Mesendoderm (in vitro differentiated cells): ENCODE results near the gene MMP20.

ENCODE experiments used
- DNase-seq: peaks from one replicate; pipeline ENCODE4 v3.0.0; 2013
- H2AK5ac ChIP-seq: 2 replicates; pipeline ENCODE4 v1.6.1; 2013; ENCODE audit warnings: low read length, inconsistent platforms
- H2BK120ac ChIP-seq: 2 replicates; pipeline ENCODE4 v1.6.1; 2013; ENCODE audit warnings: low read depth, mild to moderate bottlenecking, low read length, moderate library complexity, mixed read lengths
- H2BK15ac ChIP-seq: replicated peaks from 2 replicates; pipeline ENCODE4 v1.6.1; 2013; ENCODE audit warnings: low read depth, mild to moderate bottlenecking, moderate library complexity
- H2BK5ac ChIP-seq: 2 replicates; pipeline ENCODE4 v1.6.1; 2013; ENCODE audit warnings: low read length, inconsistent platforms
- H3K18ac ChIP-seq: 2 replicates; pipeline ENCODE4 v1.6.1; 2013; ENCODE audit warnings: mild to moderate bottlenecking, low read length, mixed read lengths
- H3K23ac ChIP-seq: one replicate; pipeline ENCODE4 v1.6.1; 2013; ENCODE audit warnings: low read length
- H3K27ac ChIP-seq: 2 replicates; pipeline ENCODE4 v1.5.1; 2013; ENCODE audit warnings: low read depth, mild to moderate bottlenecking, inconsistent platforms, low read length, moderate library complexity
- H3K27me3 ChIP-seq: 2 replicates; pipeline ENCODE4 v1.6.1; 2013; ENCODE audit warnings: low read length, control low read depth, mild to moderate bottlenecking, inconsistent platforms; ENCODE audit not compliant: insufficient read depth, poor library complexity
- H3K36me3 ChIP-seq: 2 replicates; pipeline ENCODE4 v1.6.1; 2013; ENCODE audit warnings: low read length, inconsistent platforms; ENCODE audit not compliant: control insufficient read depth, insufficient read depth
- H3K4ac ChIP-seq: one replicate; pipeline ENCODE4 v1.6.1; 2013; ENCODE audit warnings: low read depth, mild to moderate bottlenecking, low read length, moderate library complexity
- H3K4me1 ChIP-seq: 2 replicates; pipeline ENCODE4 v1.6.1; 2013; ENCODE audit warnings: low read depth, low read length, inconsistent platforms; ENCODE audit not compliant: control insufficient read depth
- H3K4me2 ChIP-seq: 2 replicates; pipeline ENCODE4 v1.6.1; 2013; ENCODE audit warnings: low read length
- H3K4me3 ChIP-seq: 2 replicates; pipeline ENCODE4 v1.5.1; 2013; ENCODE audit warnings: mild to moderate bottlenecking, low read length
- H3K56ac ChIP-seq: one replicate; pipeline ENCODE4 v1.6.1; 2013; ENCODE audit warnings: low read length
- H3K79me1 ChIP-seq: 2 replicates; pipeline ENCODE4 v1.6.1; 2013; ENCODE audit warnings: low read length, inconsistent platforms
- H3K79me2 ChIP-seq: 2 replicates; pipeline ENCODE4 v1.6.1; 2013; ENCODE audit warnings: mild to moderate bottlenecking, low read length; ENCODE audit not compliant: control insufficient read depth, insufficient read depth
- H3K9ac ChIP-seq: 2 replicates; pipeline ENCODE4 v1.6.1; 2013; ENCODE audit warnings: low read length, inconsistent platforms
- H4K5ac ChIP-seq: one replicate; pipeline ENCODE4 v1.6.1; 2013; ENCODE audit warnings: low read length
- H4K8ac ChIP-seq: one replicate; pipeline ENCODE4 v1.6.1; 2013; ENCODE audit warnings: low read depth, mild to moderate bottlenecking, control low read depth, low read length, moderate library complexity
- WGBS: extraction: QIAGEN DNeasy Blood & Tissue Kit; methylation state at CpG from one replicate; pipeline ENCODE4 v1.1.7; 2013; ENCODE audit warnings: low lambda C conversion rate, missing lambda C conversion rate; ENCODE audit not compliant: insufficient coverage; ENCODE audit errors: extremely low coverage; 5-methylcytosine and 5-hydroxymethylcytosine counted together

The MMP20 gene

GRCh38 chr11:102581066-102581465 is 44.1 kb downstream of the MMP20 start:
- no peak overlapping the region for H4K5ac ChIP-seq
- H3K23ac ChIP-seq, result no peak overlapping the region
- H4K8ac ChIP-seq, result no peak overlapping the region
- H2BK120ac ChIP-seq, result no peak overlapping the region
- no CpG with 5 or more reads among the region's 4 CpGs for WGBS
- H3K36me3 ChIP-seq, result no peaks in the 10 kb centered on the region
- H3K79me1 ChIP-seq, result no peaks in the 10 kb centered on the region
- no peak overlapping the region for H3K4me3 ChIP-seq
- H3K4me1 ChIP-seq, result no peaks in the 10 kb centered on the region
- H3K27me3 ChIP-seq, result no peaks in the 10 kb centered on the region
- H3K79me2 ChIP-seq, result no peaks in the 10 kb centered on the region
- no peak overlapping the region for H3K4ac ChIP-seq
- H2AK5ac ChIP-seq, result no peak overlapping the region
- H3K27ac ChIP-seq, result no peak overlapping the region
- no peak overlapping the region for H2BK15ac ChIP-seq
- H3K9ac ChIP-seq, result no peak overlapping the region
- H3K4me2 ChIP-seq, result no peak overlapping the region
- no peak for DNase-seq
- H3K56ac ChIP-seq, result no peak overlapping the region
- no peak overlapping the region for H3K18ac ChIP-seq
- no peak overlapping the region for H2BK5ac ChIP-seq

DNA sequence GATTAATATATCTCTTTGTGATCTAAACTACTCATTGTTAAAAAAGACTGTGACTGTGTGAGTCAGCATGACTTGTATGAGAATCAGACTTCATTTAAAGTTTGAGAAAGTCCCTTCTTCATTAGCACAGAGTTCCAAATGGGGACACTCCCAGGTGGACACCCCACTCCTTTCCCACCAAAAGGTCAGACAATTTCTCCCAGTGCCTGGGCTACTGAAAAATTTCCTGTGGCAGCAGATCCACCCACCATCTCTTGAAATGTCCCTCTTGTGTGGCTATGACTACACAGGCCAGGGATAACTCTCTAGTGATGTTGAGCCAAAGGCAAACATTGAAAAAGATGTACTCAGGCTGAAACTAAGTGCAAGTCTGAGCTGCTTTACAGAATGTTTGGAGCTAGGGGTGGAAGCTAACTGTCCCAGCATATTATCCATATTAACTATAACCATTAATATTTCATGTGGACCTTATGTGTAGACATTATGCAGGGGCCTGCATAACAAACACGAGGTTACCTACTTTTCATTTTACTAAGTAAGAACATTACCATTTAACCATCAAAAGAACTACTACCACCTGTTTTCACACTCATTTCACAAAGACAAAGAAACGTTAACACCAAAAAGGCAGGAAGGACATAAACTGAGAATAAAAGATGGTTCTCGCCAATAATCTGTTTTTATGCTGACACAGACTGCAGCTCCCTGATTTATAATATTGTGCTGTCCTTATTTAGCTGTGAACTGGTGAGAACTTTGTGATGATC is 44.8 kb downstream of the MMP20 start:
- no peak overlapping the region for H4K8ac ChIP-seq
- no peak for DNase-seq
- no peak overlapping the region for H2BK15ac ChIP-seq
- no peak overlapping the region for H3K9ac ChIP-seq
- H3K79me2 ChIP-seq, result no peaks in the 10 kb centered on the region
- H3K4me3 ChIP-seq, result no peak overlapping the region
- H2BK5ac ChIP-seq, result no peak overlapping the region
- H3K4me1 ChIP-seq, result no peaks in the 10 kb centered on the region
- H3K27ac ChIP-seq, result no peak overlapping the region
- H3K4ac ChIP-seq, result no peak overlapping the region
- H3K4me2 ChIP-seq, result no peak overlapping the region
- no peaks in the 10 kb centered on the region for H3K27me3 ChIP-seq
- no peaks in the 10 kb centered on the region for H3K79me1 ChIP-seq
- H2AK5ac ChIP-seq, result no peak overlapping the region
- no peak overlapping the region for H3K18ac ChIP-seq
- no peak overlapping the region for H2BK120ac ChIP-seq
- no peaks in the 10 kb centered on the region for H3K36me3 ChIP-seq
- no peak overlapping the region for H3K56ac ChIP-seq
- no peak overlapping the region for H3K23ac ChIP-seq
- H4K5ac ChIP-seq, result no peak overlapping the region
- WGBS, result no CpG with 5 or more reads among the region's 3 CpGs

- DNase-seq, result no peak
- H3K79me2 ChIP-seq, result no peaks in the 10 kb centered on the region
- no peaks in the 10 kb centered on the region for H3K36me3 ChIP-seq
- no peak overlapping the region for H3K18ac ChIP-seq
- no peak overlapping the region for H3K4me3 ChIP-seq
- H3K79me1 ChIP-seq, result no peaks in the 10 kb centered on the region
- H3K4me1 ChIP-seq, result no peaks in the 10 kb centered on the region
- H3K27ac ChIP-seq, result no peak overlapping the region
- H3K4ac ChIP-seq, result no peak overlapping the region
- no peak overlapping the region for H4K8ac ChIP-seq
- no peak overlapping the region for H3K56ac ChIP-seq
- no CpG with 5 or more reads among the region's 2 CpGs for WGBS
- H4K5ac ChIP-seq, result no peak overlapping the region
- no peak overlapping the region for H3K9ac ChIP-seq
- no peaks in the 10 kb centered on the region for H3K27me3 ChIP-seq
- H2AK5ac ChIP-seq, result no peak overlapping the region
- H2BK5ac ChIP-seq, result no peak overlapping the region
- H3K23ac ChIP-seq, result no peak overlapping the region
- no peak overlapping the region for H2BK15ac ChIP-seq
- no peak overlapping the region for H3K4me2 ChIP-seq
- H2BK120ac ChIP-seq, result no peak overlapping the region
These were observed 47.4 kb downstream of the MMP20 start for GRCh38 chr11:102577723-102578122.

GRCh38 chr11:102577182-102577581 is 48.0 kb downstream of the MMP20 start:
- H3K4ac ChIP-seq, result no peak overlapping the region
- H2BK15ac ChIP-seq, result no peak overlapping the region
- no peak overlapping the region for H4K5ac ChIP-seq
- DNase-seq, result no peak
- H3K9ac ChIP-seq, result no peak overlapping the region
- no peaks in the 10 kb centered on the region for H3K27me3 ChIP-seq
- no peak overlapping the region for H2BK120ac ChIP-seq
- no peaks in the 10 kb centered on the region for H3K36me3 ChIP-seq
- no peak overlapping the region for H3K23ac ChIP-seq
- no peak overlapping the region for H3K4me3 ChIP-seq
- H3K18ac ChIP-seq, result no peak overlapping the region
- no peak overlapping the region for H3K4me2 ChIP-seq
- H3K56ac ChIP-seq, result no peak overlapping the region
- no peak overlapping the region for H3K27ac ChIP-seq
- no peak overlapping the region for H4K8ac ChIP-seq
- no peak overlapping the region for H2AK5ac ChIP-seq
- no peaks in the 10 kb centered on the region for H3K79me1 ChIP-seq
- H3K4me1 ChIP-seq, result no peaks in the 10 kb centered on the region
- no peak overlapping the region for H2BK5ac ChIP-seq
- no peaks in the 10 kb centered on the region for H3K79me2 ChIP-seq

DNA sequence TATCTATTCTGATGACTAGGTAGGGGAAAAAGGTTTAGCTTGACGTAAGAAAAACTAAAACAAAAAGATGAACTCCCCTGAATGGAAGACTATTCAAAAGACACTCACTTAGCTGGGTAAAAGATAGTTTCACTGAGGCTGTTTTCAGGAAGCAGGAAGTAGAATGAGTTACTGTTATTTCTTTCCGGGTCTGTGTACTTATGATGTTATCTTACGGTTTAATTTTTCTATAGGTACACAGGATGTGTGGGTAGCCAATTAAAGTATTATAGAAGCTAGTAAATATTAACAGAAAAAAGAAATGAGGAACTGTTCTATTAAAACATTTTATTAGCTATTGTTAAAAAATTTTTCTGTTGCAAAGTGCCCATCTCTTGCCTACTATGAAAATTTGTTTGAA is 48.8 kb downstream of the MMP20 start:
- Histone ChIP-seq H3K27ac (no peak overlapping the region), H4K8ac (no peak overlapping the region), H2BK120ac (no peak overlapping the region), H3K18ac (no peak overlapping the region), H2BK5ac (no peak overlapping the region), H3K4me1 (no peaks in the 10 kb centered on the region), H3K23ac (no peak overlapping the region), H2AK5ac (no peak overlapping the region), H3K4me2 (no peak overlapping the region), H3K79me1 (no peaks in the 10 kb centered on the region), H3K56ac (no peak overlapping the region), H3K79me2 (no peaks in the 10 kb centered on the region), H3K4ac (no peak overlapping the region), H3K4me3 (no peak overlapping the region), H4K5ac (no peak overlapping the region), H3K9ac (no peak overlapping the region), H3K27me3 (no peaks in the 10 kb centered on the region), H3K36me3 (no peaks in the 10 kb centered on the region), H2BK15ac (no peak overlapping the region)
- WGBS, result no CpG with 5 or more reads among the region's 3 CpGs
- DNase-seq, result no peak

- H3K79me1 ChIP-seq, result no peaks in the 10 kb centered on the region
- DNase-seq, result no peak
- no CpG with 5 or more reads among the region's 2 CpGs for WGBS
- H3K4me2 ChIP-seq, result no peak overlapping the region
- no peak overlapping the region for H3K27ac ChIP-seq
- no peak overlapping the region for H2BK120ac ChIP-seq
- no peaks in the 10 kb centered on the region for H3K79me2 ChIP-seq
- H3K27me3 ChIP-seq, result no peaks in the 10 kb centered on the region
- no peak overlapping the region for H3K18ac ChIP-seq
- H3K23ac ChIP-seq, result no peak overlapping the region
- H2BK5ac ChIP-seq, result no peak overlapping the region
- H3K56ac ChIP-seq, result no peak overlapping the region
- H3K4ac ChIP-seq, result no peak overlapping the region
- H3K9ac ChIP-seq, result no peak overlapping the region
- H3K4me3 ChIP-seq, result no peak overlapping the region
- no peak overlapping the region for H4K8ac ChIP-seq
- H3K4me1 ChIP-seq, result no peaks in the 10 kb centered on the region
- no peak overlapping the region for H4K5ac ChIP-seq
- no peak overlapping the region for H2BK15ac ChIP-seq
- no peak overlapping the region for H2AK5ac ChIP-seq
- H3K36me3 ChIP-seq, result no peaks in the 10 kb centered on the region
These were observed 50.1 kb downstream of the MMP20 start for GRCh38 chr11:102575012-102575411.
